GM15510 (cell line): ENCODE results near the gene NUB1.

Experiments used
- POLR2A ChIP-seq: IDR thresholded peaks from 3 replicates; pipeline ENCODE4 v1.6.1; 2011; ENCODE audit warnings: borderline replicate concordance; ENCODE audit not compliant: insufficient read length; ENCODE audit errors: extremely low read depth

The NUB1 gene

GRCh38 chr7:151311294-151311864, 30.2 kb upstream of the NUB1 start:
- TF ChIP-seq POLR2A: no peak

- TF ChIP-seq POLR2A: no peak
Observed at GRCh38 chr7:151312356-151312755, 29.3 kb upstream of the NUB1 start.

DNA sequence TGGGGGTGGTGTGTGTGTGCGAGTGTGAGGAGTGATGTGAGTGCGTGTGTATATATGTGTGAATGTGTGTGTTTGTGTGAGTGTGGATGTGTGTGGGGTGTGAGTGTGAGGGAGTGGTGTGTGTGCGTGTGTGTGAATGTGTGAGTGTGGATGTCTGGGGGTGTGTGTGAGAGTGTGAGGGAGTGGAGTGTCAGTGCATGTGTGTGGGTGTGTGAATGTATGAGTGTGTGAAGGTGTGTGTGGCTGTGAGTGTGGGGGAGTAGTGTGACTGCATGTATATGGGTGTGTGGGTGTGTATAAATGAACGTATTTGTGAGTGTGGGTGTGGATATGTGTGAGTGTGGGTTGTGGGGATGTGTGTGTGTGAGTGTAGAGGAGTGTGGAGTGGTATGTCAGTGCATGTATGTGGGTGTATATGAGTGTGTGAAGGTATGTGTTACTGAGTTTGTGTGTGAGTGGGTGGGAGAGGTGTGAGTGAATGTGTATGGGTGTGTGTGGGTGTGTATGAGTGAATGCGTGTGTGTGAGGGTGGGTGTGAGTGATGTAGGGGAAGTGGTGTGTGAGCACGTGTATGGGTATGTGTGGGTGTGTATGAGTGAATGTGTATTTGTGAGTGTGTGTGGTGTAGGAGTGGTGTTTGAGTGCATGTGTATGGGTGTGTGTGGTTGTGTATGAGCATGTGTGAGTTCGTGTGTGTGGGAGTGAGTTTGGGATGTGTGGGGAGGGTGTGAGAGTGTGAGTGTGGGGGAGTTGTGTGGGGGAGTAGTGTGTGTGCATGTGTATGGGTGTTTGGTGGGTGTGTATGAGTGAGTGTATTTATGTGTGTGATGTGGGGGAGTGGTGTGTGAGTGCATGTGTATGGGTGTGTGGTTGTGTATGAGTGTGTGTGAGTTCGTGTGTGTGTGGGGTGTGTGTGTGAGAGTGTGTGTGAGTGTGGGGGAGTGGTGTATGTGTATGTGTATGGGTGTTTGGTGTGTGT, 28.5 kb upstream of the NUB1 start:
- TF ChIP-seq POLR2A: no peak

- TF ChIP-seq POLR2A: no peak
Observed at GRCh38 chr7:151313857-151314256, 27.8 kb upstream of the NUB1 start.

DNA sequence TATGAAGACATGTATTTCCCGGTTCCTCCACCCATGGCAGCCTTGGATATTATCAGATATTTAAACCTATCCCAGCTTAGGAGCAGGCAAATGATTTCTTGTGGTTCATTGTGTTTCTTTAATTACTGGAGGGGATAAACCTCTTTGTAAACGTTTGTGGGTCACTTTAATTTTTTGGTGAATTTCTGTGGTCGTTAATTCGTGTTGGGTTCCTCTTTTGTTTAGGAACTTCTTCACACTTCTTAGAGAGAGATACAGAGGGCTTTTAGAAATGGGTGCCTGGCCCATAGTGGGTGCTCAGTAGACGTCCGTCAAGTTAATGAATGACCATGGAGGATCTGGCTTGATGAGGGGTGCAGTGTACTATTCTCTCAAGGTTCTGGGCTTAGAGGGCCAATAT, 27.2 kb upstream of the NUB1 start:
- no peak for TF ChIP-seq POLR2A

GRCh38 chr7:151315038-151315655, 26.5 kb upstream of the NUB1 start:
- TF ChIP-seq POLR2A: no peak

DNA sequence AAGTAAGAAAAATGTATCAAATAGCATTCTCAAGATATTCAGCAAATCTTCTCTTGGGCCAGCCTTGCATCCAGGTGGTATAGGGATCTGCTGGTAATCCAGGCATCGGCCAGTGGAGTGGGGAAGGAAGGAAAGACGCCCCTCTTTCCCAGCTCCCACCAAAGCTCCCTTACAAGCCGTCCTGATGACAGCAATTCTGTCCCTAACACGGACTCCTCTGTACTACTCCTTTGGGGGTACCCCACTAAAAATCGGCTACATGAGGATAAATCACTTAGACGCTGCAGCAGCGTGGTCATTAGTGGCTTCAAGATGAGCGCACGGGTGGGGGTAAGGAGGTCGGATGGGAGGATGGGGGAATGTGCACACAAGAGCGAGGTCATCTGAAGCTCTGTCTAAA, 24.7 kb upstream of the NUB1 start:
- no peak for TF ChIP-seq POLR2A

DNA sequence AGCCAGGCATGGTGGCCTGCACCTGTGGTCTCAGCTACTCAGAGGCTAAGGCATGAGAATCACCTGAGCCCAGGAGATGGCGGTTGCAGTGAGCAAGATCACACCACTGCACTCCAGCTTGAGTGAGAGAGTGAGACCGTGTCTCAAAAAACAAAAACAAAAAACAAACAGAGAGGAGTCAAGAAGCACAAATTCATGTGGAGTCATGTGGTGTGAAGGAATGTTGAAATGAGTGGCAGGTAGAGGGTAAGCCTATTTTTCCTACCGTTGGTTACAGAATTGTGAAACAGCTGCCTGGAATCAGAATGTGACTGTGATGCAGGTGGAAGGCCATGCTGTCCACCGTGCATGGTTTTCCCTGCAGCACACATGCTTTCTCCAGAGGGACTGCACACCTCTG, 23.7 kb upstream of the NUB1 start:
- TF ChIP-seq POLR2A: no peak

- no peak for TF ChIP-seq POLR2A
Observed at GRCh38 chr7:151319189-151319588, 22.4 kb upstream of the NUB1 start.

GRCh38 chr7:151320263-151320845, 21.3 kb upstream of the NUB1 start:
- TF ChIP-seq POLR2A: no peak

GRCh38 chr7:151321341-151321740, 20.3 kb upstream of the NUB1 start:
- TF ChIP-seq POLR2A: no peak

- no peak for TF ChIP-seq POLR2A
Observed at GRCh38 chr7:151322906-151323305, 18.7 kb upstream of the NUB1 start.

DNA sequence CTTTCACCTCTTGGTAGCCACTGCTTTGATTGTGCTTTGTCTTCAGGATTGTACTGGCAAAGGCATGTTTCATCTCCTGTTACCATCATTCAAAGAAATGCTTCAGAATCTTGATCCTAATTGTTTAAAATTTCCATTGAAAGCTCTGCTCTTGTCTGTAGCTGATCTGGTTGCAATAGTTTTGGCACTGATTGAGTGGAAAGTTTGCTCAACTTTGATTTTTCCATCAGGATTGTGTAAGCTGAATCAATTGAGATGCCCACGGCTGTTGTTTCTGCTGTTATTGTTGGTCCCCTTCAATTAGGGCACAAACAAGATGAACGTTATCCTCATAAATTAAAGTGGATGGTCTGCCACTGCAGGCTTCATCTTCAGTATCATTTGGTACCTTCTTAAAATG, 14.6 kb upstream of the NUB1 start:
- TF ChIP-seq POLR2A: no peak

DNA sequence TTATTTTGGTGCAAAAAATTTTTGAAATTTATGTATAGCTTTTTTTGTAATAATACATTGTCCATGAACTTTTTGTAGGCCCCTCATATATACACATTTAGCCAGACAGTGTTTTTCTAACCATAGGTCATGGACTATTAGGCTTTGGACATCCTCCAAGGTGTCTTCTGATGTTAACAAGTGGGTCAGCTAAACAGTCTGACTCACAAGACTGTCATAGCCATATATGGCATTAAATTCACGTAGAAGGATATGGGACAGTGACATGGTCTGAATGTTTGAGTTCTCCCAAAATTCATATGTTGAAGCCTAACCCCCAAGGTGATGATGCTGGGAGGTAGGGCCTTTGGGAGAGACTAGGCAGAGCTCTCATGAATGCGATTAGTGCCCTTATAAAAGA, 14.0 kb upstream of the NUB1 start:
- TF ChIP-seq POLR2A: no peak

GRCh38 chr7:151330181-151330580, 11.4 kb upstream of the NUB1 start:
- TF ChIP-seq POLR2A: no peak

DNA sequence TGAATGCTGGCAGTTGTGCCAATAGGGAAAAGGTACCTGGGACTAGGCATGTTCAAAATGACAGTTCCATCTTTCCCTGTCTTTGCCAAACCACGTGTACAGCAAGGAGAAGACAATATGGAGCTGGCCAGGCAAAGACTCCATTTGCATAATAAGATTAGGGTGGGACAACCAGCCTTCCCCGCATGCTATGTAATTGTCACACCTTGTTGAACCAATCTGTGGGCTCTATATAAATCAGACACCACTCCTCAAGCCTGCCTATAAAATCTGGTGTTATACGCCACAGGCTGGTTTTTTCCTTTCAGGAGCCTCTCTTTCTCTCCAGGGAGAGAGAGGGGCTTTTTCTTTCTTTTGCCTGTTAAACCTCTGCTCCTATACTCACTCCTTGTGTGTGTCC, 11.0 kb upstream of the NUB1 start:
- TF ChIP-seq POLR2A: no peak

DNA sequence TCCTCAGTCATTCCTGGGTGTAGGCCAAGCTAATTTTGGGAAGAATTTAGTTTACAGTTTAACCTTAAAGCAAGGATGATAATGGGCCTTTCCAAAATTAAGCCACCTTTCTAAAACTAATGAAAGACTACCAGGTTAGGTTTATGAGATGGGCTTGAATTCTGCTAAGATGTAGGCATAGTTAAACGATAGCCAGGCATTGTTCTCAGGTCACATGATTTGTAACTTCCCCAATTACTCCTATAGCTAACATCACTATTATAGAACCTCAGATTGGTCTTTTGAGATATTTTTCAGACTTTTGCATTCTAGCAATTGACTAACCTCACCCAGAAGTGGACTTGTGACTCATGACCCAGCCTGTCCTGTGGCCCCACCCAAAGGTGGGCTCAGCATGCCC, 7.0 kb upstream of the NUB1 start:
- TF ChIP-seq POLR2A: no peak
